ENCODE results near the gene ARHGEF17.

GRCh38 chr11:73393011-73393380, 84.9 kb downstream of the ARHGEF17 start:
- TF ChIP-seq POLR2AphosphoS5 (IDR thresholded peaks at IDR 0.05) (no peak), CTCF (IDR thresholded peaks at IDR 0.05) (no peak), POLR2A (IDR thresholded peaks at IDR 0.05) (no peak), EP300 (IDR thresholded peaks at IDR 0.05; ENCODE audit: low read depth) (no peak)

Measured in transverse colon (tissue), 4 donors.